ENCODE measurements around the gene CELF4.

GRCh38 chr18:37514953-37515352, 50.6 kb downstream of the CELF4 start:
- TF ChIP-seq, protein P1, sequence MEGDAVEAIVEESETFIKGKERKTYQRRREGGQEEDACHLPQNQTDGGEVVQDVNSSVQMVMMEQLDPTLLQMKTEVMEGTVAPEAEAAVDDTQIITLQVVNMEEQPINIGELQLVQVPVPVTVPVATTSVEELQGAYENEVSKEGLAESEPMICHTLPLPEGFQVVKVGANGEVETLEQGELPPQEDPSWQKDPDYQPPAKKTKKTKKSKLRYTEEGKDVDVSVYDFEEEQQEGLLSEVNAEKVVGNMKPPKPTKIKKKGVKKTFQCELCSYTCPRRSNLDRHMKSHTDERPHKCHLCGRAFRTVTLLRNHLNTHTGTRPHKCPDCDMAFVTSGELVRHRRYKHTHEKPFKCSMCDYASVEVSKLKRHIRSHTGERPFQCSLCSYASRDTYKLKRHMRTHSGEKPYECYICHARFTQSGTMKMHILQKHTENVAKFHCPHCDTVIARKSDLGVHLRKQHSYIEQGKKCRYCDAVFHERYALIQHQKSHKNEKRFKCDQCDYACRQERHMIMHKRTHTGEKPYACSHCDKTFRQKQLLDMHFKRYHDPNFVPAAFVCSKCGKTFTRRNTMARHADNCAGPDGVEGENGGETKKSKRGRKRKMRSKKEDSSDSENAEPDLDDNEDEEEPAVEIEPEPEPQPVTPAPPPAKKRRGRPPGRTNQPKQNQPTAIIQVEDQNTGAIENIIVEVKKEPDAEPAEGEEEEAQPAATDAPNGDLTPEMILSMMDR (conservative IDR thresholded peaks at IDR 0.05 in 1 of 2, IDR thresholded peaks at IDR 0.05 in 1 of 2; ENCODE audit: low read depth in 1 of 2, low read length in 2 of 2): no peak
- no peak for TF ChIP-seq EZH2 (IDR thresholded peaks at IDR 0.05; ENCODE audit: low read length, missing control alignments)
